ENCODE measurements around the gene OTOF. TPM values are rescaled to one million over a fixed set of nuclear protein-coding genes. Genes with fewer than 3 reads are reported as not detected.

Gene OTOF
- polyA plus RNA-seq, 2 of the 4 experiments (the other 2 are of a cell fraction), result 0.05 to 0.22 TPM

DNA sequence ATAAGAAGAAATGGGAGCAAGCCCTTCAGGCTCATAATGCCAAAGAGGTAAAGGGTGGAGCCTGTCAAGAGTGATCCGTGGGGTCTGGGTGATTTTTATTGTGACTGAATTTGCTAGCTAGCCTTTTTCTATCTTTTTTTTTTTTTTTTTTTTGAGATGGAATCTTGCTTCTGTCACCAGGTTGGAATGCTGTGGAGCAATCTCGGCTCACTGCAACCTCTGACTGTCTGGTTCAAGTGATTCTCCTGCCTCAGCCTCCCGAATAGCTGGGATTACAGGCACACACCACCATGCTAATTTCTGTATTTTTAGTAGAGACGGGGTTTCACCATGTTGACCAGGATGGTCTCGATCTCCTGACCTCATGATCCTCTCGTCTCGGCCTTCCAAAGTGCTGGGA is 47.1 kb downstream of the OTOF start (continued):
- TF ChIP-seq, protein P1, sequence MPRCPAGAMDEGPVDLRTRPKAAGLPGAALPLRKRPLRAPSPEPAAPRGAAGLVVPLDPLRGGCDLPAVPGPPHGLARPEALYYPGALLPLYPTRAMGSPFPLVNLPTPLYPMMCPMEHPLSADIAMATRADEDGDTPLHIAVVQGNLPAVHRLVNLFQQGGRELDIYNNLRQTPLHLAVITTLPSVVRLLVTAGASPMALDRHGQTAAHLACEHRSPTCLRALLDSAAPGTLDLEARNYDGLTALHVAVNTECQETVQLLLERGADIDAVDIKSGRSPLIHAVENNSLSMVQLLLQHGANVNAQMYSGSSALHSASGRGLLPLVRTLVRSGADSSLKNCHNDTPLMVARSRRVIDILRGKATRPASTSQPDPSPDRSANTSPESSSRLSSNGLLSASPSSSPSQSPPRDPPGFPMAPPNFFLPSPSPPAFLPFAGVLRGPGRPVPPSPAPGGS (IDR thresholded peaks at IDR 0.05), result no peak
- TF ChIP-seq SMC3 (IDR thresholded peaks at IDR 0.05), result no peak

GRCh38 chr2:26429779-26430578 is 47.9 kb downstream of the OTOF start:
- WGBS (ENCODE audit: missing lambda C conversion rate), result 62% methylated on average over 8 of the region's 8 CpGs
- DNase-seq (ENCODE audit: low read depth in 1 of 2, low spot score in 1 of 2) (no peak), ATAC-seq (no peak), FAIRE-seq (no peak)
- POLR2A ChIA-PET, result no interaction called here
- Histone ChIP-seq H3K27ac (no peak overlapping the region), H3K4me1 (no peaks in the 10 kb centered on the region), H3K4me3 (no peak overlapping the region), H3K9me3 (no peaks in the 10 kb centered on the region), H3K4me2 (no peak overlapping the region)
- CTCF ChIA-PET, result interaction anchor here (0.7 to 3.6 kb wide), 3 partner anchors 7 to 14 kb away, joined by 3 to 17 read pairs (median 5); no protein-coding TSS in a partner anchor
- TF ChIP-seq RCOR1 (IDR thresholded peaks at IDR 0.05; ENCODE audit: low read depth, low read length) (no peak), NPAS2 (CRISPR knock-in tag; IDR thresholded peaks at IDR 0.05; ENCODE audit: borderline replicate concordance) (no peak), CBX8 (IDR thresholded peaks at IDR 0.05) (no peak), BHLHE40 (IDR thresholded peaks at IDR 0.05; ENCODE audit: low read depth, low read length) (no peak), CHD2 (IDR thresholded peaks at IDR 0.05; ENCODE audit: low read length, partially characterized antibody) (no peak), CTCF (IDR thresholded peaks at IDR 0.05) (no peak), USF2 (IDR thresholded peaks at IDR 0.05) (no peak), HOXB13 (CRISPR knock-in tag; IDR thresholded peaks at IDR 0.05; ENCODE audit: low read depth) (no peak), RNF2 (IDR thresholded peaks at IDR 0.05; ENCODE audit: borderline replicate concordance, low read depth) (no peak), NR3C1 (IDR thresholded peaks at IDR 0.05) (no peak), RFX5 (IDR thresholded peaks at IDR 0.05) (no peak)
- TF ChIP-seq, protein P2, sequence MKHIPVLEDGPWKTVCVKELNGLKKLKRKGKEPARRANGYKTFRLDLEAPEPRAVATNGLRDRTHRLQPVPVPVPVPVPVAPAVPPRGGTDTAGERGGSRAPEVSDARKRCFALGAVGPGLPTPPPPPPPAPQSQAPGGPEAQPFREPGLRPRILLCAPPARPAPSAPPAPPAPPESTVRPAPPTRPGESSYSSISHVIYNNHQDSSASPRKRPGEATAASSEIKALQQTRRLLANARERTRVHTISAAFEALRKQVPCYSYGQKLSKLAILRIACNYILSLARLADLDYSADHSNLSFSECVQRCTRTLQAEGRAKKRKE (CRISPR knock-in tag; IDR thresholded peaks at IDR 0.05; ENCODE audit: low read depth), result no peak

GRCh38 chr2:26428846-26429245 is 49.1 kb downstream of the OTOF start:
- TF ChIP-seq MYC (IDR thresholded peaks at IDR 0.05; ENCODE audit: borderline replicate concordance, low read length) (no peak), GATA3 (IDR thresholded peaks at IDR 0.05; ENCODE audit: borderline replicate concordance) (no peak), SMC3 (IDR thresholded peaks at IDR 0.05) (no peak), RFX5 (IDR thresholded peaks at IDR 0.05) (no peak), EHF (CRISPR knock-in tag; IDR thresholded peaks at IDR 0.05) (no peak), TP53 (CRISPR knock-in tag; IDR thresholded peaks at IDR 0.05) (no peak), CEBPB (IDR thresholded peaks at IDR 0.05) (no peak), NPAS2 (CRISPR knock-in tag; IDR thresholded peaks at IDR 0.05; ENCODE audit: borderline replicate concordance) (no peak), MAFK (IDR thresholded peaks at IDR 0.05; ENCODE audit: partially characterized antibody) (no peak), HEYL (CRISPR knock-in tag; IDR thresholded peaks at IDR 0.05) (no peak)
- TF ChIP-seq, protein P3, sequence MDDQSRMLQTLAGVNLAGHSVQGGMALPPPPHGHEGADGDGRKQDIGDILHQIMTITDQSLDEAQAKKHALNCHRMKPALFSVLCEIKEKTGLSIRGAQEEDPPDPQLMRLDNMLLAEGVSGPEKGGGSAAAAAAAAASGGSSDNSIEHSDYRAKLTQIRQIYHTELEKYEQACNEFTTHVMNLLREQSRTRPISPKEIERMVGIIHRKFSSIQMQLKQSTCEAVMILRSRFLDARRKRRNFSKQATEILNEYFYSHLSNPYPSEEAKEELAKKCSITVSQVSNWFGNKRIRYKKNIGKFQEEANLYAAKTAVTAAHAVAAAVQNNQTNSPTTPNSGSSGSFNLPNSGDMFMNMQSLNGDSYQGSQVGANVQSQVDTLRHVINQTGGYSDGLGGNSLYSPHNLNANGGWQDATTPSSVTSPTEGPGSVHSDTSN (IDR thresholded peaks at IDR 0.05), result no peak
- TF ChIP-seq, protein P4, sequence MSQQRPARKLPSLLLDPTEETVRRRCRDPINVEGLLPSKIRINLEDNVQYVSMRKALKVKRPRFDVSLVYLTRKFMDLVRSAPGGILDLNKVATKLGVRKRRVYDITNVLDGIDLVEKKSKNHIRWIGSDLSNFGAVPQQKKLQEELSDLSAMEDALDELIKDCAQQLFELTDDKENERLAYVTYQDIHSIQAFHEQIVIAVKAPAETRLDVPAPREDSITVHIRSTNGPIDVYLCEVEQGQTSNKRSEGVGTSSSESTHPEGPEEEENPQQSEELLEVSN (IDR thresholded peaks at IDR 0.05; ENCODE audit: borderline replicate concordance, low read depth), result no peak
- TF ChIP-seq, protein P1 (IDR thresholded peaks at IDR 0.05), result no peak
- no peak overlapping the region for H3K4me3 ChIP-seq
- no peak overlapping the region for H3K4me2 ChIP-seq
- ATAC-seq, result no peak
- H3K4me1 ChIP-seq, result no peaks in the 10 kb centered on the region
- H3K9me3 ChIP-seq, result no peaks in the 10 kb centered on the region
- POLR2A ChIA-PET, result no interaction called here
- CTCF ChIA-PET, result interaction anchor here (2.1 kb wide), 1 partner anchor 99 kb away, joined by 5 read pairs; no protein-coding TSS in a partner anchor
- H3K27ac ChIP-seq, result no peak overlapping the region
- WGBS (ENCODE audit: missing lambda C conversion rate), result 81% methylated on average over 2 of the region's 2 CpGs
- no peak for DNase-seq (ENCODE audit: low read depth in 1 of 2, low spot score in 1 of 2)
- FAIRE-seq, result no peak

Data from A549 (cell line).